H1 (cell line): ENCODE results near the gene MCCC1. TPM values are rescaled to one million over a fixed set of nuclear protein-coding genes. Genes with fewer than 3 reads are reported as not detected.

Experiments used
- CTCF ChIA-PET: fragments of 300-600 bp; sonication (Branson Sonifier 250); formaldehyde crosslinking; loops from one replicate; lab custom pipeline; 2021; ENCODE audit not compliant: partially characterized antibody; lab: Charles Lee
- POLR2A ChIA-PET: fragments of 300-600 bp; sonication (Branson Sonifier 250); formaldehyde crosslinking; loops from one replicate; lab custom pipeline; 2021; ENCODE audit warnings: inconsistent platforms; ENCODE audit not compliant: partially characterized antibody; lab: Charles Lee
- DNase-seq, 2 experiments: peaks; one replicate each; pipeline versions ENCODE4 v3.0.0 to v3.0.0-alpha.2; 2010 to 2022; ENCODE audit warnings: low spot score in 2 of 2, low read depth in 1 of 2, mixed read lengths in 1 of 2
- FAIRE-seq: peaks from 2 replicates; lab custom pipeline; 2011; peaks lifted over from hg19 to GRCh38; lab: Jason Lieb, UNC
- H2AFZ ChIP-seq: 2 replicates; pipeline ENCODE4 v1.8.1; 2012; ENCODE audit warnings: low read length, inconsistent platforms
- H2AK5ac ChIP-seq: 2 replicates; pipeline ENCODE4 v1.6.1; 2013; ENCODE audit warnings: low read depth, low read length
- H2BK120ac ChIP-seq: replicated peaks from 2 replicates; pipeline ENCODE3; 2013; ENCODE audit warnings: low read depth, low read length, inconsistent platforms
- H2BK12ac ChIP-seq: 2 replicates; pipeline ENCODE4 v1.6.1; 2013; ENCODE audit warnings: low read depth, low read length
- H2BK15ac ChIP-seq: 2 replicates; pipeline ENCODE4 v1.6.1; 2013; ENCODE audit warnings: low read length
- H2BK20ac ChIP-seq: 2 replicates; pipeline ENCODE4 v1.6.1; 2013; ENCODE audit warnings: low read length
- H2BK5ac ChIP-seq: 2 replicates; pipeline ENCODE4 v1.6.1; 2013; ENCODE audit warnings: low read depth, low read length
- H3K14ac ChIP-seq: 2 replicates; pipeline ENCODE4 v1.6.1; 2013; ENCODE audit warnings: inconsistent platforms; ENCODE audit not compliant: insufficient read length
- H3K18ac ChIP-seq: 2 replicates; pipeline ENCODE4 v1.6.1; 2013; ENCODE audit warnings: low read length; ENCODE audit errors: extremely low read depth
- H3K23ac ChIP-seq: 2 replicates; pipeline ENCODE4 v1.6.1; 2013; ENCODE audit warnings: inconsistent platforms; ENCODE audit not compliant: insufficient read length
- H3K23me2 ChIP-seq: 2 replicates; pipeline ENCODE4 v1.6.1; 2013; ENCODE audit warnings: low read depth, low read length
- H3K27ac ChIP-seq: 2 replicates; pipeline ENCODE4 v1.6.1; 2011; ENCODE audit warnings: low read depth, low read length, inconsistent platforms
- H3K27me3 ChIP-seq, 4 experiments: replicated peaks in 1 of 4; 1 replicate in 1 of 4; 2 replicates in 3 of 4; pipeline versions ENCODE4 v1.6.1 to v1.8.1; 2011 to 2013; ENCODE audit warnings: low read length in 3 of 4, mild to moderate bottlenecking in 3 of 4, inconsistent platforms in 2 of 4, mixed read lengths in 2 of 4, moderate library complexity in 1 of 4; ENCODE audit not compliant: control insufficient read depth in 3 of 4, insufficient read depth in 3 of 4; ENCODE audit errors: extremely low read depth in 1 of 4
- H3K36me3 ChIP-seq, 4 experiments: 2 replicates each; pipeline versions ENCODE4 v1.6.1 to v1.8.1; 2011 to 2013; ENCODE audit warnings: mild to moderate bottlenecking in 4 of 4, low read length in 3 of 4, moderate library complexity in 2 of 4, control low read depth in 1 of 4, inconsistent platforms in 1 of 4; ENCODE audit not compliant: insufficient read depth in 4 of 4, control insufficient read depth in 2 of 4
- H3K4ac ChIP-seq: replicated peaks from 2 replicates; pipeline ENCODE3; 2013; ENCODE audit warnings: low read length, low read depth, mixed read lengths, inconsistent platforms; ENCODE audit not compliant: insufficient read length
- H3K4me1 ChIP-seq, 4 experiments: replicated peaks in 1 of 4; 1 replicate in 1 of 4; 2 replicates in 3 of 4; pipeline versions ENCODE4 v1.6.1 to v1.8.1; 2011 to 2013; ENCODE audit warnings: low read length in 3 of 4, inconsistent platforms in 2 of 4, mixed read lengths in 1 of 4; ENCODE audit not compliant: insufficient read depth in 4 of 4, control insufficient read depth in 3 of 4
- H3K4me2 ChIP-seq, 2 experiments: 2 replicates each; pipeline versions ENCODE4 v1.6.1 to v1.8.1; 2011 to 2013; ENCODE audit warnings: low read depth in 2 of 2, low read length in 2 of 2, control low read depth in 1 of 2, inconsistent platforms in 1 of 2, mild to moderate bottlenecking in 1 of 2; ENCODE audit not compliant: insufficient read depth in 1 of 2
- H3K4me3 ChIP-seq, 4 experiments: fragments of 200-600, 300-600 bp in 1 of 4; sonication (generic), shearing (Covaris generic), sonication (Bioruptor Twin) in 1 of 4; 2 replicates each; pipeline versions ENCODE4 v1.5.1 to v1.8.1; 2011 to 2016; ENCODE audit warnings: low read length in 4 of 4, low read depth in 3 of 4, control low read depth in 2 of 4, inconsistent platforms in 2 of 4, mild to moderate bottlenecking in 2 of 4, mixed read lengths in 1 of 4, moderate library complexity in 1 of 4; ENCODE audit not compliant: insufficient read depth in 2 of 4; ENCODE audit errors: extremely low read depth in 1 of 4
- H3K56ac ChIP-seq: replicated peaks from 2 replicates; pipeline ENCODE3; 2013; ENCODE audit warnings: low read depth, mild to moderate bottlenecking, mixed read lengths, low read length, inconsistent platforms; ENCODE audit not compliant: insufficient read length
- H3K79me1 ChIP-seq: 2 replicates; pipeline ENCODE4 v1.6.1; 2013; ENCODE audit warnings: low read depth, low read length, control low read depth
- H3K79me2 ChIP-seq, 2 experiments: 2 replicates each; pipeline versions ENCODE4 v1.6.1 to v1.8.1; 2012 to 2013; ENCODE audit warnings: low read length in 2 of 2, mild to moderate bottlenecking in 2 of 2, inconsistent platforms in 1 of 2; ENCODE audit not compliant: insufficient read depth in 2 of 2, control insufficient read depth in 1 of 2
- H3K9ac ChIP-seq, 4 experiments: replicated peaks in 1 of 4; 1 replicate in 1 of 4; 2 replicates in 3 of 4; pipeline versions ENCODE4 v1.6.1 to v1.8.1; 2011 to 2013; ENCODE audit warnings: low read depth in 3 of 4, low read length in 3 of 4, control low read depth in 2 of 4, mild to moderate bottlenecking in 2 of 4, moderate library complexity in 2 of 4, inconsistent platforms in 1 of 4; ENCODE audit errors: extremely low read depth in 1 of 4
- H3K9me3 ChIP-seq, 2 experiments: 2 replicates each; pipeline versions ENCODE4 v1.6.1 to v1.8.1; 2012 to 2013; ENCODE audit warnings: mild to moderate bottlenecking in 2 of 2, moderate library complexity in 2 of 2, control low read depth in 1 of 2, inconsistent platforms in 1 of 2, low read depth in 1 of 2, low read length in 1 of 2, mixed read lengths in 1 of 2; ENCODE audit not compliant: insufficient read depth in 2 of 2
- H4K20me1 ChIP-seq, 2 experiments: replicated peaks in 1 of 2; 2 replicates each; pipeline versions ENCODE3 to v1.8.1; 2011 to 2013; ENCODE audit warnings: inconsistent platforms in 2 of 2, low read length in 2 of 2, mild to moderate bottlenecking in 1 of 2; ENCODE audit not compliant: insufficient read depth in 2 of 2, control insufficient read depth in 1 of 2
- H4K5ac ChIP-seq: 2 replicates; pipeline ENCODE4 v1.6.1; 2013; ENCODE audit warnings: low read length, low read depth, mixed read lengths, inconsistent platforms; ENCODE audit not compliant: insufficient read length
- H4K8ac ChIP-seq: 2 replicates; pipeline ENCODE4 v1.8.0; 2013; ENCODE audit warnings: mild to moderate bottlenecking, moderate library complexity, low read length, inconsistent platforms; ENCODE audit not compliant: insufficient read depth; ENCODE audit errors: extremely low read depth
- H4K91ac ChIP-seq: replicated peaks from 2 replicates; pipeline ENCODE3; 2013; ENCODE audit warnings: low read length, mixed read lengths, inconsistent platforms; ENCODE audit not compliant: insufficient read length
- TEAD4 ChIP-seq: IDR thresholded peaks from 2 replicates; pipeline ENCODE4 v1.6.1; 2012; ENCODE audit warnings: low read depth, low read length, inconsistent platforms, mixed read lengths
- WGBS, 2 experiments: shearing (Covaris generic) in 1 of 2; methylation state at CpG; one replicate each; pipeline versions ENCODE4 v1.1.6 to v1.1.7; 2013 to 2015; ENCODE audit warnings: low lambda C conversion rate in 2 of 2, mixed read lengths in 2 of 2, inconsistent platforms in 1 of 2, low coverage in 1 of 2, missing lambda C conversion rate in 1 of 2; ENCODE audit not compliant: insufficient replicate concordance in 2 of 2, insufficient coverage in 1 of 2, insufficient read length in 1 of 2; ENCODE audit errors: extremely low coverage in 1 of 2, missing lambda C conversion rate in 1 of 2; 5-methylcytosine and 5-hydroxymethylcytosine counted together
- polyA plus RNA-seq, 7 experiments: library from polyadenylated mRNA; depleted of rRNA in 3 of 7; stranded (reverse) in 5 of 7; unstranded in 2 of 7; fragments of >200 nt in 5 of 7; fragments of 200-250 nt in 2 of 7; gene quantifications; 1 replicate in 5 of 7; 2 replicates in 1 of 7; 4 replicates in 1 of 7; pipeline versions ENCODE4 v1.2.1 to v1.2.3, GENCODE V29; 2011 to 2013; ENCODE audit warnings: missing spikeins in 2 of 7, mixed read lengths in 2 of 7
- total RNA-seq: library from RNA; stranded (reverse); fragmentation: NEBNext Ultra II Directional; extraction: Animal tissue kit (Norgen Biotek cat#: 25700); gene quantifications from 2 replicates; pipeline ENCODE4 v1.2.1, GENCODE V29; 2021

Gene MCCC1
- total and polyA plus RNA-seq, 2 of the 8 experiments (the other 6 are each of a cell fraction or from before 2014, with no cell fraction given) = 10.8 to 21.5 TPM

DNA sequence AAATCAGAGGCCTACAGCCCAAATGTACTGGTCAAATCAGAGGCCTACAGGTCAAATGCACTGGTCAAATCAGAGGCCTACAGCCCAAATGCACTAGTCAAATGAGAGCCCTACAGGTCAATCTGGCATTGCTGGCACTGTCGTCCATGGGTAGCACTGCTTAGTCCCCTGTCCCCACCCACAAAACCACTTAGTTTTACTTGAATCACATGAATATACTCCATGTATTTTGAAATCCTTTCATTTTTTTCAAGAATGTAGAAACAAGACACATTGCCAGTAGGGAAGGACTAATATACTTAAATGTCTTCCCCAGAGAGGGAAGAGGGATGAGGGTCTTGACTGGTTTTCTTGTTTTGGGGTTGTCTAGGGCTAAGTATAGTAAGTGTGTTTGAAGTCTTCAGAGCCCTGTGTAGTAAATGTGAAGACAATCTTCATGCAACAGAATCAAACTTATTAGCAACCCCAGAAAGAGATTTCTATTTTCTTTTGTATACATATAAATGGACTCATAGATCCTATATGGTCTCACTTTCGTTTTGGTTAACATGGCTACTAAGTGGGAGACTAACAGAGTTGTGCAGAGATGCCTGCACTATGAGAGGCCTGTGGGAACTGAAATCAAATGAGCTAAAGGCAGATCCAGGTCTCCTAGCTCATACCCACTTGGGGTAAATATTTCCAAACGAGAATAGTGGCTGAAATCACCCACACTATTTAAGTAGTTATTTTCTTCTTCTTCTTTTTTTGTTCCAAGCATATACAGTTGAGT, 80.7 kb downstream of the MCCC1 start:
- Histone ChIP-seq H2BK5ac (no peak overlapping the region), H2BK20ac (no peak overlapping the region), H3K4me1 (no peaks in the 10 kb centered on the region; a peak in 1 of 7 replicates), H3K14ac (no peak overlapping the region), H4K20me1 (no peaks in the 10 kb centered on the region), H3K27me3 (no peaks in the 10 kb centered on the region), H3K79me1 (no peaks in the 10 kb centered on the region), H3K27ac (no peak overlapping the region), H3K56ac (no peak overlapping the region), H2BK12ac (no peak overlapping the region), H3K23me2 (no peaks in the 10 kb centered on the region), H2BK15ac (no peak overlapping the region), H4K5ac (no peak overlapping the region), H3K9ac (no peak overlapping the region), H3K18ac (no peak overlapping the region), H4K8ac (no peak overlapping the region), H2BK120ac (no peak overlapping the region), H3K4me2 (no peak overlapping the region), H3K9me3 (no peaks in the 10 kb centered on the region), H3K36me3 (peaks cover 2 to 37% (median 17%) of the 10 kb centered on the region in 4 experiments; a peak in 5 of 8 replicates), H4K91ac (no peak overlapping the region), H3K4ac (no peak overlapping the region), H3K23ac (no peak overlapping the region), H3K79me2 (no peaks in the 10 kb centered on the region), H2AFZ (no peak overlapping the region), H2AK5ac (no peak overlapping the region), H3K4me3 (no peak overlapping the region)
- WGBS, 2 experiments = 86% methylated on average over 3 of the region's 3 CpGs; no CpG with 5 or more reads in 1 of the 2 experiments
- DNase-seq (no peak), FAIRE-seq (no peak)
- CTCF ChIA-PET = no interaction called here
- POLR2A ChIA-PET = no interaction called here
- no peak for TF ChIP-seq TEAD4
